ENCODE results near the gene SCML1.

DNA sequence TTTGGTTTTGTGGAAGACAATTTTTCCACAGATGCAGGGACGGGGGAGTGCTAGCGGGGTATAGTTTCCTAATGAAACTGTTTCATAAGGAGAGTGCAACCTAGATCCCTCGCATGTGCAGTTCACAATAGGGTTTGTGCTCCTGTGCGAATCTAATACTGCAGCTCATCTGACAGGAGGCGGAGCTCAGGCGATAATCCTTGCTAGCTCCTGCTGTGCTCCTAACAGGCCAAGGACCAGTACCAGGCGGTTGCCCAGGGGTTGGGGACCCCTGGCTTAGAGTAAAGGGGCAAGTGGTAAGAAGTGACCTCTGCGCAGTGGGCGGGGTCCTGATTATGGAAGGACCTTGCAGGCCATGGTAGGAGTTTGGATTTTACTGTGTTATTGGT is 3.8 kb downstream of the SCML1 start:
- no peak for TF ChIP-seq RARB (CRISPR knock-in tag; IDR thresholded peaks at IDR 0.05)
- TF ChIP-seq, protein P1, sequence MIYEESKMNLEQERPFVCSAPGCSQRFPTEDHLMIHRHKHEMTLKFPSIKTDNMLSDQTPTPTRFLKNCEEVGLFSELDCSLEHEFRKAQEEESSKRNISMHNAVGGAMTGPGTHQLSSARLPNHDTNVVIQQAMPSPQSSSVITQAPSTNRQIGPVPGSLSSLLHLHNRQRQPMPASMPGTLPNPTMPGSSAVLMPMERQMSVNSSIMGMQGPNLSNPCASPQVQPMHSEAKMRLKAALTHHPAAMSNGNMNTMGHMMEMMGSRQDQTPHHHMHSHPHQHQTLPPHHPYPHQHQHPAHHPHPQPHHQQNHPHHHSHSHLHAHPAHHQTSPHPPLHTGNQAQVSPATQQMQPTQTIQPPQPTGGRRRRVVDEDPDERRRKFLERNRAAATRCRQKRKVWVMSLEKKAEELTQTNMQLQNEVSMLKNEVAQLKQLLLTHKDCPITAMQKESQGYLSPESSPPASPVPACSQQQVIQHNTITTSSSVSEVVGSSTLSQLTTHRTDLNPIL (CRISPR knock-in tag; IDR thresholded peaks at IDR 0.05; ENCODE audit: low read depth): no peak
- TF ChIP-seq ZFP30 (CRISPR knock-in tag; IDR thresholded peaks at IDR 0.05): no peak
- no peak for TF ChIP-seq SNAI2 (CRISPR knock-in tag; IDR thresholded peaks at IDR 0.05)
- TF ChIP-seq, protein P2, sequence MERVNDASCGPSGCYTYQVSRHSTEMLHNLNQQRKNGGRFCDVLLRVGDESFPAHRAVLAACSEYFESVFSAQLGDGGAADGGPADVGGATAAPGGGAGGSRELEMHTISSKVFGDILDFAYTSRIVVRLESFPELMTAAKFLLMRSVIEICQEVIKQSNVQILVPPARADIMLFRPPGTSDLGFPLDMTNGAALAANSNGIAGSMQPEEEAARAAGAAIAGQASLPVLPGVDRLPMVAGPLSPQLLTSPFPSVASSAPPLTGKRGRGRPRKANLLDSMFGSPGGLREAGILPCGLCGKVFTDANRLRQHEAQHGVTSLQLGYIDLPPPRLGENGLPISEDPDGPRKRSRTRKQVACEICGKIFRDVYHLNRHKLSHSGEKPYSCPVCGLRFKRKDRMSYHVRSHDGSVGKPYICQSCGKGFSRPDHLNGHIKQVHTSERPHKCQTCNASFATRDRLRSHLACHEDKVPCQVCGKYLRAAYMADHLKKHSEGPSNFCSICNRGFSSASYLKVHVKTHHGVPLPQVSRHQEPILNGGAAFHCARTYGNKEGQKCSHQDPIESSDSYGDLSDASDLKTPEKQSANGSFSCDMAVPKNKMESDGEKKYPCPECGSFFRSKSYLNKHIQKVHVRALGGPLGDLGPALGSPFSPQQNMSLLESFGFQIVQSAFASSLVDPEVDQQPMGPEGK (CRISPR knock-in tag; IDR thresholded peaks at IDR 0.05; ENCODE audit: borderline replicate concordance): no peak
- no peak for TF ChIP-seq ZFP3 (CRISPR knock-in tag; IDR thresholded peaks at IDR 0.05)

Measured in SK-N-SH treated with all-trans-retinoic acid at 6 μM for 48 hours (cell line).